ENCODE measurements around the gene SNUPN.
"Not testable (repeated sequence)": the region's sequence is repeated elsewhere in the genome, so short reads cannot be mapped to it uniquely, and the experiment has no call there.

The SNUPN gene

GRCh38 chr15:75565062-75565970, 60.2 kb downstream of the SNUPN start:
- TF ChIP-seq CTCF (IDR thresholded peaks at IDR 0.05; ENCODE audit: low read depth, low read length, missing control alignments): no peak
- no peak overlapping the region for H3K4me3 ChIP-seq (replicated peaks; ENCODE audit: low read depth, low read length)
- no peak for DNase-seq (ENCODE audit: extremely low read depth, low read depth)

DNA sequence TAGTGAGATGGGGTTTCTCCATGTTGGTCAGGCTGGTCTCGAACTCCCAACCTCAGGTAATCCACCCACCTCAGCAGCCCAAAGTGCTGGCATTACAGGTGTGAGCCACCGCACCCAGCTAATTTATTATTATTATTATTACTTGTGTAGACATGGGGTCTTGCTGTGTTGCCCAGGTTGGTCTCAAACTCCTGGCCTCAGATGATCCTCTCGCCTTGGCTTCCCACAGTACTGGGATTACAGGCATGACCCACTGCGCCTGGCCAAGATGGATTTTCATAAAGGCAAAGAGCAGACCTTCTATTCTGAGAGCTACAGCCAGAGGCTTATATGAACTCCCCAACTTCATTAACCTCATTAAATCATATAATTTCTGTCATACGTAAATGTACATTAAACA, 63.6 kb downstream of the SNUPN start:
- DNase-seq (ENCODE audit: extremely low read depth, low read depth): no peak
- H3K4me3 ChIP-seq (replicated peaks; ENCODE audit: low read depth, low read length): no peak overlapping the region
- TF ChIP-seq CTCF (IDR thresholded peaks at IDR 0.05; ENCODE audit: low read depth, low read length, missing control alignments): no peak

GRCh38 chr15:75559360-75559759, 66.2 kb downstream of the SNUPN start:
- H3K4me3 ChIP-seq (replicated peaks; ENCODE audit: low read depth, low read length); DNase-seq (ENCODE audit: extremely low read depth, low read depth): not testable (repeated sequence)

DNA sequence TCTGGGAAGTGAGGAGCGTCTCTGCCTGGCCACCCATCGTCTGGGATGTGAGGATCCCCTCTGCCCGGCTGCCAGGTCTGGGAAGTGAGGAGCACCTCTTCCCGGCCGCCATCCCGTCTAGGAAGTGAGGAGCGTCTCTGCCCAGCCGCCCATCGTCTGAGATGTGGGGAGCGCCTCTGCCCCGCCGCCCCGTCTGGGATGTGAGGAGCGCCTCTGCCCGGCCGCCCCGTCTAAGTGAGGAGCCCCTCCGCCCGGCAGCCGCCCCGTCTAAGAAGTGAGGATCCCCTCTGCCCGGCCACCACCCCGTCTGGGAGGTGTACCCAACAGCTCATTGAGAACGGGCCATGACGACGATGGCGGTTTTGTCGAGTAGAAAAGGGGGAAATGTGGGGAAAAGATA, 66.6 kb downstream of the SNUPN start:
- DNase-seq (ENCODE audit: extremely low read depth, low read depth): not testable (repeated sequence)

GRCh38 chr15:75554717-75555116, 70.8 kb downstream of the SNUPN start:
- no peak for DNase-seq (ENCODE audit: extremely low read depth, low read depth)
- no peak overlapping the region for H3K4me3 ChIP-seq (replicated peaks; ENCODE audit: low read depth, low read length)
- no peak for TF ChIP-seq CTCF (IDR thresholded peaks at IDR 0.05; ENCODE audit: low read depth, low read length, missing control alignments)

More for the DNA sequence above, 66.6 kb downstream of the SNUPN start:
- not testable (repeated sequence) for H3K4me3 ChIP-seq (replicated peaks; ENCODE audit: low read depth, low read length)

- DNase-seq (ENCODE audit: extremely low read depth, low read depth): no peak
- TF ChIP-seq CTCF (IDR thresholded peaks at IDR 0.05; ENCODE audit: low read depth, low read length, missing control alignments): no peak
- no peak overlapping the region for H3K4me3 ChIP-seq (replicated peaks; ENCODE audit: low read depth, low read length)
These were observed 71.9 kb downstream of the SNUPN start for GRCh38 chr15:75553659-75554058.

- H3K4me3 ChIP-seq (replicated peaks; ENCODE audit: low read depth, low read length): no peak overlapping the region
- no peak for TF ChIP-seq CTCF (IDR thresholded peaks at IDR 0.05; ENCODE audit: low read depth, low read length, missing control alignments)
- no peak for DNase-seq (ENCODE audit: extremely low read depth, low read depth)
These were observed 74.4 kb downstream of the SNUPN start for GRCh38 chr15:75551091-75551490.

Measured in HFF-Myc (cell line).